Ishikawa (cell line): ENCODE results near the gene TDP2.

Experiments
- CEBPB ChIP-seq: IDR thresholded peaks from 2 replicates; pipeline ENCODE4 v1.6.1; 2012
- CREB1 ChIP-seq: IDR thresholded peaks from 2 replicates; pipeline ENCODE4 v1.6.1; 2012; ENCODE audit warnings: low read depth
- EGR1 ChIP-seq: IDR thresholded peaks from 2 replicates; pipeline ENCODE4 v1.6.1; 2012
- EP300 ChIP-seq: IDR thresholded peaks from 2 replicates; pipeline ENCODE4 v1.6.1; 2012; ENCODE audit warnings: borderline replicate concordance
- MAX ChIP-seq: IDR thresholded peaks from 2 replicates; pipeline ENCODE4 v1.6.1; 2012
- NFIC ChIP-seq: IDR thresholded peaks from 2 replicates; pipeline ENCODE4 v1.6.1; 2012
- RAD21 ChIP-seq: IDR thresholded peaks from 2 replicates; pipeline ENCODE4 v1.6.1; 2012; ENCODE audit warnings: low read depth
- TAF1 ChIP-seq: IDR thresholded peaks from 2 replicates; pipeline ENCODE4 v1.6.1; 2012; ENCODE audit warnings: low read depth, mild to moderate bottlenecking
- TCF12 ChIP-seq: IDR thresholded peaks from 2 replicates; pipeline ENCODE4 v1.6.1; 2012; ENCODE audit warnings: low read depth
- TF ChIP-seq, protein P1 (sequence below): IDR thresholded peaks from 2 replicates; pipeline ENCODE4 v1.6.1; 2012; ENCODE audit warnings: low read depth, mild to moderate bottlenecking
- TF ChIP-seq, protein P2 (sequence below): IDR thresholded peaks from 2 replicates; pipeline ENCODE4 v1.6.1; 2012

- TF ChIP-seq TAF1, result no peak
- TF ChIP-seq RAD21, result no peak
- no peak for TF ChIP-seq MAX
- TF ChIP-seq NFIC, result no peak
- TF ChIP-seq, protein P1, sequence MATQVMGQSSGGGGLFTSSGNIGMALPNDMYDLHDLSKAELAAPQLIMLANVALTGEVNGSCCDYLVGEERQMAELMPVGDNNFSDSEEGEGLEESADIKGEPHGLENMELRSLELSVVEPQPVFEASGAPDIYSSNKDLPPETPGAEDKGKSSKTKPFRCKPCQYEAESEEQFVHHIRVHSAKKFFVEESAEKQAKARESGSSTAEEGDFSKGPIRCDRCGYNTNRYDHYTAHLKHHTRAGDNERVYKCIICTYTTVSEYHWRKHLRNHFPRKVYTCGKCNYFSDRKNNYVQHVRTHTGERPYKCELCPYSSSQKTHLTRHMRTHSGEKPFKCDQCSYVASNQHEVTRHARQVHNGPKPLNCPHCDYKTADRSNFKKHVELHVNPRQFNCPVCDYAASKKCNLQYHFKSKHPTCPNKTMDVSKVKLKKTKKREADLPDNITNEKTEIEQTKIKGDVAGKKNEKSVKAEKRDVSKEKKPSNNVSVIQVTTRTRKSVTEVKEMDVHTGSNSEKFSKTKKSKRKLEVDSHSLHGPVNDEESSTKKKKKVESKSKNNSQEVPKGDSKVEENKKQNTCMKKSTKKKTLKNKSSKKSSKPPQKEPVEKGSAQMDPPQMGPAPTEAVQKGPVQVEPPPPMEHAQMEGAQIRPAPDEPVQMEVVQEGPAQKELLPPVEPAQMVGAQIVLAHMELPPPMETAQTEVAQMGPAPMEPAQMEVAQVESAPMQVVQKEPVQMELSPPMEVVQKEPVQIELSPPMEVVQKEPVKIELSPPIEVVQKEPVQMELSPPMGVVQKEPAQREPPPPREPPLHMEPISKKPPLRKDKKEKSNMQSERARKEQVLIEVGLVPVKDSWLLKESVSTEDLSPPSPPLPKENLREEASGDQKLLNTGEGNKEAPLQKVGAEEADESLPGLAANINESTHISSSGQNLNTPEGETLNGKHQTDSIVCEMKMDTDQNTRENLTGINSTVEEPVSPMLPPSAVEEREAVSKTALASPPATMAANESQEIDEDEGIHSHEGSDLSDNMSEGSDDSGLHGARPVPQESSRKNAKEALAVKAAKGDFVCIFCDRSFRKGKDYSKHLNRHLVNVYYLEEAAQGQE, result no peak
- TF ChIP-seq TCF12, result no peak
- TF ChIP-seq EP300, result no peak
- no peak for TF ChIP-seq CREB1
- TF ChIP-seq EGR1, result no peak
- TF ChIP-seq CEBPB, result no peak
- TF ChIP-seq, protein P2, sequence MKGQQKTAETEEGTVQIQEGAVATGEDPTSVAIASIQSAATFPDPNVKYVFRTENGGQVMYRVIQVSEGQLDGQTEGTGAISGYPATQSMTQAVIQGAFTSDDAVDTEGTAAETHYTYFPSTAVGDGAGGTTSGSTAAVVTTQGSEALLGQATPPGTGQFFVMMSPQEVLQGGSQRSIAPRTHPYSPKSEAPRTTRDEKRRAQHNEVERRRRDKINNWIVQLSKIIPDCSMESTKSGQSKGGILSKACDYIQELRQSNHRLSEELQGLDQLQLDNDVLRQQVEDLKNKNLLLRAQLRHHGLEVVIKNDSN, result no peak
Observed at GRCh38 chr6:24649691-24650090, 17.0 kb downstream of the TDP2 start.
